DOHH2 (cell line): ENCODE data around the gene TMEM115.

ENCODE experiments used
- H3F3A ChIP-seq: fragments of 200-600 bp; sonication (generic), shearing (Covaris generic); 2 replicates; pipeline ENCODE4 v1.6.0; 2016; ENCODE audit warnings: antibody characterized with exemption, mild to moderate bottlenecking; ENCODE audit not compliant: control insufficient read depth, insufficient read depth
- H3K27ac ChIP-seq: fragments of 200-600 bp; sonication (generic); 2 replicates; pipeline ENCODE4 v1.5.1; 2014; ENCODE audit warnings: low read depth, mild to moderate bottlenecking, low read length, moderate library complexity
- H3K27me3 ChIP-seq: fragments of 200-600 bp; sonication (generic); 2 replicates; pipeline ENCODE4 v1.6.1; 2014; ENCODE audit warnings: mild to moderate bottlenecking, low read length, mixed read lengths; ENCODE audit not compliant: control insufficient read depth
- H3K36me3 ChIP-seq: fragments of 200-600 bp; sonication (generic); 2 replicates; pipeline ENCODE4 v1.6.1; 2014; ENCODE audit warnings: mild to moderate bottlenecking, low read length, moderate library complexity, mixed read lengths; ENCODE audit not compliant: control insufficient read depth
- H3K4me1 ChIP-seq: fragments of 200-600 bp; sonication (generic); 2 replicates; pipeline ENCODE4 v1.6.1; 2014; ENCODE audit warnings: mild to moderate bottlenecking, low read length, mixed read lengths; ENCODE audit not compliant: control insufficient read depth
- H3K4me2 ChIP-seq: fragments of 200-600 bp; sonication (generic); 2 replicates; pipeline ENCODE4 v1.6.0; 2014; ENCODE audit warnings: mild to moderate bottlenecking, low read length, moderate library complexity
- H3K4me3 ChIP-seq: fragments of 200-600 bp; sonication (generic); 2 replicates; pipeline ENCODE4 v1.5.1; 2014; ENCODE audit warnings: mild to moderate bottlenecking, low read length, mixed read lengths
- H3K79me2 ChIP-seq: fragments of 200-600 bp; sonication (generic); 2 replicates; pipeline ENCODE4 v1.6.1; 2014; ENCODE audit warnings: mild to moderate bottlenecking, low read length, mixed read lengths; ENCODE audit not compliant: control insufficient read depth
- H3K9me2 ChIP-seq: fragments of 200-600 bp; sonication (generic); replicated peaks from 2 replicates; pipeline ENCODE4 v1.6.1; 2014; ENCODE audit warnings: mild to moderate bottlenecking, low read length, mixed read lengths; ENCODE audit not compliant: control insufficient read depth
- H3K9me3 ChIP-seq: fragments of 200-600 bp; sonication (generic); 2 replicates; pipeline ENCODE4 v1.6.1; 2014; ENCODE audit warnings: antibody characterized with exemption, low read length, mixed read lengths; ENCODE audit not compliant: control insufficient read depth, insufficient read depth
- H4K20me1 ChIP-seq: fragments of 200-600 bp; sonication (generic); 2 replicates; pipeline ENCODE4 v1.6.0; 2014; ENCODE audit warnings: low read depth, mild to moderate bottlenecking, antibody characterized with exemption, low read length, moderate library complexity; ENCODE audit not compliant: control insufficient read depth, insufficient read depth
- CTCF ChIP-seq: fragments of 200-600 bp; sonication (generic); IDR thresholded peaks from one replicate; pipeline ENCODE4 v1.5.1; 2014; ENCODE audit warnings: antibody characterized with exemption, mild to moderate bottlenecking, low read depth, low read length; ENCODE audit not compliant: poor library complexity, severe bottlenecking
- EZH2phosphoT487 ChIP-seq: fragments of 200-600 bp; sonication (generic); IDR thresholded peaks from 2 replicates; pipeline ENCODE4 v1.6.1; 2017; ENCODE audit warnings: borderline replicate concordance, mild to moderate bottlenecking, antibody characterized with exemption, low read length, moderate library complexity, mixed read lengths

The TMEM115 gene

GRCh38 chr3:50390508-50391224 is 31.3 kb upstream of the TMEM115 start:
- Histone ChIP-seq H3F3A (no peaks in the 10 kb centered on the region), H3K4me1 (no peaks in the 10 kb centered on the region), H3K27me3 (peaks cover 12% of the 10 kb centered on the region), H3K79me2 (no peaks in the 10 kb centered on the region), H4K20me1 (no peaks in the 10 kb centered on the region), H3K4me2 (no peak overlapping the region), H3K4me3 (no peak overlapping the region), H3K36me3 (no peaks in the 10 kb centered on the region), H3K9me2 (no peaks in the 10 kb centered on the region), H3K9me3 (no peaks in the 10 kb centered on the region), H3K27ac (no peak overlapping the region)
- TF ChIP-seq CTCF = no peak
- TF ChIP-seq EZH2phosphoT487 = no peak

- Histone ChIP-seq H3K79me2 (no peaks in the 10 kb centered on the region), H4K20me1 (no peaks in the 10 kb centered on the region), H3K4me1 (no peaks in the 10 kb centered on the region), H3K27ac (no peak overlapping the region), H3F3A (no peaks in the 10 kb centered on the region), H3K9me3 (no peaks in the 10 kb centered on the region), H3K9me2 (no peaks in the 10 kb centered on the region), H3K4me2 (no peak overlapping the region), H3K27me3 (peaks cover 12% of the 10 kb centered on the region), H3K4me3 (no peak overlapping the region), H3K36me3 (no peaks in the 10 kb centered on the region)
- no peak for TF ChIP-seq CTCF
- no peak for TF ChIP-seq EZH2phosphoT487
Measured at GRCh38 chr3:50389414-50389767, 30.1 kb upstream of the TMEM115 start.

- H4K20me1 ChIP-seq = no peaks in the 10 kb centered on the region
- H3K27ac ChIP-seq = no peak overlapping the region
- no peak overlapping the region for H3K4me3 ChIP-seq
- no peaks in the 10 kb centered on the region for H3K4me1 ChIP-seq
- no peaks in the 10 kb centered on the region for H3F3A ChIP-seq
- no peaks in the 10 kb centered on the region for H3K9me3 ChIP-seq
- no peaks in the 10 kb centered on the region for H3K36me3 ChIP-seq
- peaks cover 12% of the 10 kb centered on the region for H3K27me3 ChIP-seq
- H3K4me2 ChIP-seq = no peak overlapping the region
- no peaks in the 10 kb centered on the region for H3K79me2 ChIP-seq
- TF ChIP-seq EZH2phosphoT487 (no peak), CTCF (no peak)
- H3K9me2 ChIP-seq = no peaks in the 10 kb centered on the region
Measured at GRCh38 chr3:50388720-50389413, 29.5 kb upstream of the TMEM115 start.
